ENCODE results near the gene USP46.

DNA sequence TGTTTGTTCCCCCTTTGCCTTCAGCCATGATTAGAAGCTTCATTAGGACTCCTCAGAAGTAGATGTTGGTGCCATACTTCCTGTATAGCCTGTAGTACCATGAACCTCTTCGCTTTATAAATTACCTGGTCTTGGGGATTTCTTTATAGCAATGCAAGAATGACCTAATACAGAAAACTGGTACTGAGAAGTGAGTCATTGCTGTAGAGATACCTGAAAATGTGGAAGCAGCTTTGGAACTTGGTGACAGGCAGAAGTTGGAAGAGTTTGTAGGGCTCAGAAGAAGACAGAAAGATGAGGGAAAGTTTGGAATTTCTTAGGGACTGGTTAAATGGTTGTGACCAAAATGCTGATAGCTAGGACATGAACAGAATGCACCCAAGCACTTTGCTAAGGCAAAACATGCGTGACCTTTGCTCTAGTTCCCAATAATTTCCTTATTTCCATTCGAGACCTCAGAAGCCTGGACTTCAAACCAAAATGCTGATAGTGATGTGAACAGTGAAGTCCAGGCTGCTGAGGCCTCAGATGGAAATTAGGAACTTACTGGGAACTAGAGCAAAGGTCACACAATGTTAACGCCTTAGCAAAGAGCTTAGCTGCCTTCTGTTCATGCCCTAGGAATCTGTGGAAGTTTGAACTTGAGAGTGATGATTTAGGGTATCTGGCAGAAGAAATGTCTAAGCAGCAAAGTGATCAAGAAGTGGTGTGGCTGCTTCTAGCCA lies 3.0 kb upstream of the USP46 start:
- TF ChIP-seq POLR2A (IDR thresholded peaks at IDR 0.05): no peak
- TF ChIP-seq, protein P1, sequence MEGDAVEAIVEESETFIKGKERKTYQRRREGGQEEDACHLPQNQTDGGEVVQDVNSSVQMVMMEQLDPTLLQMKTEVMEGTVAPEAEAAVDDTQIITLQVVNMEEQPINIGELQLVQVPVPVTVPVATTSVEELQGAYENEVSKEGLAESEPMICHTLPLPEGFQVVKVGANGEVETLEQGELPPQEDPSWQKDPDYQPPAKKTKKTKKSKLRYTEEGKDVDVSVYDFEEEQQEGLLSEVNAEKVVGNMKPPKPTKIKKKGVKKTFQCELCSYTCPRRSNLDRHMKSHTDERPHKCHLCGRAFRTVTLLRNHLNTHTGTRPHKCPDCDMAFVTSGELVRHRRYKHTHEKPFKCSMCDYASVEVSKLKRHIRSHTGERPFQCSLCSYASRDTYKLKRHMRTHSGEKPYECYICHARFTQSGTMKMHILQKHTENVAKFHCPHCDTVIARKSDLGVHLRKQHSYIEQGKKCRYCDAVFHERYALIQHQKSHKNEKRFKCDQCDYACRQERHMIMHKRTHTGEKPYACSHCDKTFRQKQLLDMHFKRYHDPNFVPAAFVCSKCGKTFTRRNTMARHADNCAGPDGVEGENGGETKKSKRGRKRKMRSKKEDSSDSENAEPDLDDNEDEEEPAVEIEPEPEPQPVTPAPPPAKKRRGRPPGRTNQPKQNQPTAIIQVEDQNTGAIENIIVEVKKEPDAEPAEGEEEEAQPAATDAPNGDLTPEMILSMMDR (IDR thresholded peaks at IDR 0.05): no peak
- no peak for TF ChIP-seq EP300 (IDR thresholded peaks at IDR 0.05)
